Activated CD8-positive, alpha-beta memory T cell treated with anti-CD3 and anti-CD28 coated beads, Interleukin-2, amount 50 U/mL, for 48 hours (primary cell): ENCODE data around the gene UPK3BL1.
A peak's percentile ranks its signal among the peaks of the same experiment; 100 is the strongest.
"Not testable (repeated sequence)": the region's sequence is repeated elsewhere in the genome, so short reads cannot be mapped to it uniquely, and the experiment has no call there.

Experiments
- DNase-seq: peaks from one replicate; pipeline ENCODE4 v3.0.0-alpha.2; 2020

Gene UPK3BL1

DNA sequence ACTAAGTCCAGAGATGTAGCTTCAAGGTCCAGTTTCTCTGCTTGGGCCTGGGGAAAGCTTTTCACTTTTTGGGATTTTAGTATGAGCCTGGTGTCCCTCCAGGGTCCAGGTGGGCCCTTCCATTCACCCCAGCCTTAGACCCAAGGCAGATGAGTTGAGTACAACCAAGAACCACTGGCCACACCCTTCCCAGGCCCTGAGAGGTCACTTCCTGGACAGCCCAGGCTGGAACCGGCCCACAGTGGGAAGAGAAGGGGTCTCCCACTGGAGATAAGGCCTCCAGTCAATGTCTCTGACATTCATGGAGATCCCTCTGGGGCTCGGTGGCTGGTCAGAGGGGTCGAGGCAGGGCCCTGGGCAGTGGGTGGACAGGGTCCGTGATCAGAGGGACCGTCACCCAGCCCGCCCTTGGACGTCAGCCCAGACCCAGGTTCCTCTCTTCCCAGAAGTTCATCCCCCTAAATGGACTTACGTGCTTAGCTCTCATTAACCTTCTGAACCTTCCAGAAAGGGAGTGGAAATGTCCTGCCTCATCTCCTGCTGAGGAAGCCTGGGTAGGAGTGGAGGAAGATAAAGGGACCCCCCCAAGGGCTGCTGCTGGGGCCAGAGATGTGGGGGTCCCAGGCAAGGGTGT is 15.2 kb downstream of the UPK3BL1 start:
- not testable (repeated sequence) for DNase-seq

DNA sequence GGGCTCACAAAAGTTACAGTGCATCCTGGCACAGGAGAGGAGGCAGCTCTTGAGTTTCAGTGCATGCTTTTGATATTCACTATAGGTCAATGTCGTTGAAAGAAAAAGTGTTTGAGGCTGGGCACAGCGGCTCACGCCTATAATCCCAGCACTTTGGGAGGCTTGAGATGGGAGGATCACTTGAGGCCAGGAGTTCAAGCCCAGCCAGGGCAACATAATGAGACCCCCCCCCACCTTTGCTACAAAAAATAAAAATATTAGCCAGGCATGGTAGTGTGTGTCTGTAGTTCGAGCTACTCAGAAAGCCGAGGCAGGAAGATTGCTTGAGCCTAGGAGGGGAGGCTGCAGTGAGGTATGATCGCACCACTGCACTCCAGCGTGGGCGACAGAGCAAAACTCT is 24.5 kb downstream of the UPK3BL1 start:
- not testable (repeated sequence) for DNase-seq

DNA sequence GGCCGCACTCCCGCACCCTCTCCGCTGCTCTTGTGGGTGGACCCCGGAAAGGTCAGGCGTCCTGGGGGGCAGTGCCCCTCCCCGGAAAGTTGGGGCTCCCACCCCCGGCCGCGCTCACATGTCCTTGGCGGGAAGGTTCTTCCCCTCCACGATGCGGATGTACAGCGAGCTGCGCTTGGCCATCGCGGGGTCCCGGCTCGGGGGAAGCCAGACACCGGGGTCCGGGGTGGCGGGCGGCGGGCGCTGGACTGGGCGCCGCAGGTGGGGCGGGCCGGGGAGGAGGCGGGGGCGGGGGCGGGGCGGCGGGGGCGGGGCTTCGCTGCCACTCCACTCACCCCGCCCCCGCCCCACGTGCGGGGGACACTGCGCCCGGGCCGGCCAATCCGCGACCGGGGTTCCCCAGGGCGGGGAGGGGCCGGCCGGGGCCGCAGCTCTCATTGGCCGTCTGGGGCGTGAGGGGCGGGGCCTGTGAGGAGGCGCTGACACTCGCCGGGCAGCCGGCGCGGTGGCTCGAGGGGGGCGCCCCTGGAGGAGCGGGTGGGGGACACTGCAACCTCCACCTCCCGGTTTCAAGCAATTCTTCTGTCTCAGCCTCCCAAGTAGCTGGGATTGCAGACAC is 26.0 kb downstream of the UPK3BL1 start, which contains the start of gene RASA4:
TSS of gene RASA4 (minus strand) at position 250 of the 619 bp plus-strand sequence. CDS start at position 183, 67 bp downstream.
- DNase-seq: peak; percentile 80

- DNase-seq: not testable (repeated sequence)
Measured at GRCh38 chr7:102615930-102616329, 26.7 kb downstream of the UPK3BL1 start.

GRCh38 chr7:102614873-102615272 is 27.7 kb downstream of the UPK3BL1 start:
- DNase-seq: not testable (repeated sequence)

DNA sequence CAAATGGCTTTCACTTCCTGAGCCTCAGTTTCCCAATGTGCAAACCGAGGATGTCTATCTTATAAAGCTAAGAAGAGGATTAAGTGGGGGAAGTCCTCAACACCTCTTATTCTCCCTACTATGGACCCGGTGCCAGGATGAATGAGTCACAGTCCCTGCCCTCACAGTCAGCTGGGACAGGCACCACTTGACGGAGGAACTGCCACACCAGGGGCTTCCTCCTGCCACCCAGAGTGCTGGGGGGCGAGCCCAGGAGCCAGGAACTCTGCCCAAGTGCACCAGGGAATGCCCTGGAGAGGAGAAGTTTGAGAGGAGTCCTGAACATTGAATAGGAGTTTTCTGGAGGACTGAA is 28.3 kb downstream of the UPK3BL1 start:
- DNase-seq: not testable (repeated sequence)

DNA sequence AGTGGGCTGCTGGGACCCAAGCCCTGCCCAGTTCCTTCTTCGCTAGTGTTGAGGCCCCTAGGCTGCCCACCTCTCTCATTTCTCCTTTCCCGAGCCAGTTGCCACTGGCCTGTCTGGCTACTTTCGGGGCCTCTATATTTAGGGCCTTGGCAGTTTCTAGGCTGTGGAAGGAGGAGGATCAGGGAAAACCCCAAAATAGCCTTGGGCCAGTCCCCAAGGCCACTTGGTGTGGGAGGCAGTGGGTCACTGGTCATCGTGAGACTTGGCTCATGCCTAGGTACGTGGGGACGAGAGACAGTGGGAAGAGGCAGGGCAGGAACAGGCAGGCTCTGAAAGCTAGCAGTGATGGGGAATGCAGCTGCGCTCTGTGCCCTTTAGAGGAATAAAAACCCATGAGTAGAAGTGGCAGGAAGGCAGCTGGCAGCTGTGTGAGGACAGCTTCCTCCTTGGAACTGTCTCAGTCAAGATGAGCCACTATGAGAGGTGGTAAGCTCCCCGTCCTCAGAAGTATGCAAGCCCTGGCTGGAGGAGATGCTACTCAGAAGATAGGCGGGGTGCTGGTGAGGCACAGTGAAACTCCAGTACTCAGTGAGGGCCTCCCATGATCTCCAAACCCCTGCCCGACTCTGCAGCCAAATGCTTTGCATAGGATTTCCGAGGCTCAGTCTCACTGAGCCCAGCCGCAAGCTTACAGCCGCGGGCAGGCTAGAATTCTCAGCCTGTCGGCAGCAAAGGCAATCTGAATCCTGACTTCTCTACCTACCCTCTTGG is 28.8 kb downstream of the UPK3BL1 start:
- peak; percentile 50 for DNase-seq

- DNase-seq: peak; percentile 58
Measured at GRCh38 chr7:102611675-102612325, 30.8 kb downstream of the UPK3BL1 start.

GRCh38 chr7:102611013-102611674 is 31.4 kb downstream of the UPK3BL1 start:
- DNase-seq: not testable (repeated sequence)

- DNase-seq: peak; percentile 53
Measured at GRCh38 chr7:102610441-102610840, 32.1 kb downstream of the UPK3BL1 start.

DNA sequence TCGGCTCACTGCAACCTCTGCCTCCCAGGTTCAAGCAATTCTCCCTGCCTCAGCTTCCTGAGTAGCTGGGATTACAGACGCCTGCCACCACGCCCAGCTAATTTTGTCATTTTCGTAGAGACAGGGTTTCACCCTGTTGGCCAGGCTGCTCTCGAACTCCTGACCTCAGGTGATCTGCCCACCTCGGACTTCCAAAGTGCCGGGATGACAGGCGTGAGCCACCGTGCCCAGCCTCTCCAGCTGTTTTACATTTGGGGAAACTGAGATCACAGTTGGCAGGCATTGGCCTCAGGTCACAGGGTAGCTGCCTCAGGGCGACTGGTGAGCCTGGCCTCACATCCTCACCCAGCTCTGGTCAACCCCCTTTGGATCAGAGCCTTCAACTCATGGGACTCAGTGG is 32.9 kb downstream of the UPK3BL1 start:
- peak; percentile 45 for DNase-seq

- not testable (repeated sequence) for DNase-seq
Measured at GRCh38 chr7:102606848-102607247, 35.7 kb downstream of the UPK3BL1 start.

DNA sequence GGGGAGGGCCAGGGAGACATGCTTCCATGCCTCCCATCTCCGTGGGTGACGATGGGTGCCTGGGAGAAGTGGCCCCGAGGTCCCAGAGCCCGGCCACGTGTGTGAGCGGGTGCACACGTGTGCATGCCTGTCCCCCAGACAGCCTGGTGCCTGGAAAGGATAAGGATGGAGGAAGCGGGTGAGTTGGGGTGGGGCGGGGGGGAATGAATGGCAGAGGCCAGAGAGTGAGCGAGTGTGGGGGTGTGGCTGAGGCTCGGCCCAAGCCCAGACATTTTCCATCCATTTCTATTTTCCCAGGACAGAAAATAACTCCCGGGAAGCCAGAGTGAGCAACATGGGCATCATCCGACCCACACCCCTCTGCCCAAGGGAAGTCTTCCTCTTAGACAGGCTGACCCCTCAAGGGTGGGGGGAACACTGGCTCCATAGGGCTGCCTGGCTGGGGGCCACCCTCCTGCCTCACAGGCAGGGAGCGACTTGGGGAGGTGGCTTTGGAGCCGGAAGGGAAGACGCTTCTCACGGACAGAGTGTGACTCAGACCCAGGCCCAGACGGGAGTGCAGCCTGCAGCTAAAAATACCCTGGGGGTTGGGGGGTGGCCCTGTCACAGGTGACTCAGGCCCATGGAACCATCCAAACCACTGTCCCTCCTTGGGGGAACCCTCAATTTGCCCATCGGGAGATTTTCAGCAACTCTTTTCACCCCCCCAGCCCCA is 38.0 kb downstream of the UPK3BL1 start:
- not testable (repeated sequence) for DNase-seq

DNA sequence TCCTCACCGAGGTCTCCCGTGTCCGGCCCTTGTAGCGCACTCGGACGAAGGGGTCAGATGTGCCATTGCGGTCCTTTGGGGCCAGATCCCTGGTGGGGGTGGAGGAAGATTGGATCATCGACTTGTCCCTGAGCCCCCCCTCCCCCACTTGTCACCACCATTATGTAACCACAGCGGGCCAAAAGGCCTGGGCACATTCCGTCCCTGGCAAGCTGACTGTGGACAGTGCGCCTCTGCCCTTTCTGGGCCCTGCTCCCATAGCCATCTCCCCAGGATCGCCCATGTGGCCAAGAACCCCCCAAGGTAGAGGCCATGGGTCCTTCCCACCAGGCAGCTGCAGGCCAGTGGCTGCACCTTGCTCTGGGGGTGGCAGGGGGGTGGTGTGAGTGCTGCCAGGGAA is 40.3 kb downstream of the UPK3BL1 start:
- not testable (repeated sequence) for DNase-seq

DNA sequence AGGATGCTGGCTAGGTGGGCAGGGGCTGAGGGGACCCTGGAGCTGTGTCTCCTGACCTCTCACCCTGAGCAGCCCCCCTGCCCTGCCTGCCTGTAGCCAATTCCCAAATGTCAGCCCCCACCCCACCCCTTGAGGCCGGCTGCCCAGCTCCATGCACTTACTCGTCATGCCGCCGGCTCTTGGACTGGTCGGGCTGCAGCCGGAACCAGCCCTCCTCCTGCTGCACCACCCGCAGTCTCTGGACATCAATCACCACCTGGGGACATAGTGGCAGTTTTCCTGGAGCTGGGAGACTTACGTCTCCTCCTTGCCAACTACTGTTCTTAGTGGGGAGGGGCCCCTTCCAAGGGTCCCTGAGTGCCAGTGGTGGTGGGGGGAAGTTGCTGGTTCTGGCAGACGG is 42.9 kb downstream of the UPK3BL1 start:
- DNase-seq: not testable (repeated sequence)

DNA sequence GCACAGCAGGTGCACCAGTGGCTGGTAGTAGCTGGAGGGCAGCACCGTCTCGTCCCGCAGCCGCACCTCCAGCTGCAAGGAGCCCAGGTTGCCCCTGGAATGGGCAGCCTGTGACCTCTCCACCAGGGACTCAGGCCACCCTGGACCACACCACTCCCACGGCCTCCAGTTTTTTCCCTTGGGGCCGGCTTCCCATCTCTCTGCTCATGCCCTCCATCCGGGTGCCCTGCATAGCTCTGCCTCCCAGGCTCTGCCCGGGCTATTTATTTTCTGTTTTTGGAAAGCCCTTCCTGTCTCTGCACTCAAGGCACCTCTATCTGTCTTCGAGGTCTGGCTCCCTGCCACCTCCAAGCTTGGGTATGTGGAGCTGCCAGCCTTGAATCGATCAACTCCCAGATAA is 46.6 kb downstream of the UPK3BL1 start:
- DNase-seq: not testable (repeated sequence)

GRCh38 chr7:102593637-102594334 is 48.8 kb downstream of the UPK3BL1 start:
- not testable (repeated sequence) for DNase-seq

DNA sequence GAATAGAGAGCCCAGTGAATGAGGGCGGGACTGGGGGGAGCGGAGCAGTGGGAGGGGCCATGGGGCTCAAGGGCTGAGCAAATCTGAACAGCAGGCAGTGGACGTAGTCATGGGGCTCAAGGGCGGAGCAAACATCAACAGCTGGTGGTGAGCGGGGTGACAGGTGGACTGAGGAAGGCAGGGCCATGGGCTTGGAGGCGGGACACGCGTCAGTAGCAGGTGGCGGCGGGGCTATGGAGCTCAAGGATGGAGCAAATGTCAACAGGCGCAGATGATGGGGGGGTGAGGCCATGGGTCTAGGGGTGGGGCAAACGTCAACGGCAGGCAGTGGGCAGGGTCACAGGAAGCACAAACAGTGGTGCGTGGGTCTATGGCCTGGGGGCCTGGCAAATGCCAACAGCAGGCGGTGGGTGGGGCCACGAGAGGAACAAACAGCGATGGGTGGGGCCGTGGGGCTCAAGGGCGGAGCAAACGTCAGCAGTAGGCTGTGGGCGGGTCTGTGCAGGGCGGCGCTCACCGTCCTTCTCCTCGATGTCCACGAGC is 50.0 kb downstream of the UPK3BL1 start:
- not testable (repeated sequence) for DNase-seq

DNA sequence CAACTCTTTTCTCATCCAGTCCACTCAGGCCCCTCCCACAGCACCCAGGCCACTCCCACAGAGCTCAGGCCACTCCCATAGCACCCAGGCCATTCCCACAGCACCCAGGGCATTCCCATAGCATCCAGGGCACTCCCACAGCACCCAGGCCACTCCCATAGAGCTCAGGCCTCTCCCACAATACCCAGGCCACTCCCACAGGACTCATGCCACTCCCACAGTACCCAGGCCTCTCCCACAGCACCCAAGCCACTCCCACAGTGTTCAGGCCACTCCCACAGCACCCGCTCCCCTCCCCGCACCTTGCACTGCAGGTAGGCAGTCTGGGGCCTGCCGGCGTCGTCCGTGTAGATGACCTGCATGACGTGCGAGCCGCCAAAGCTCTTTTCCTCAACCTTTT is 52.7 kb downstream of the UPK3BL1 start:
- not testable (repeated sequence) for DNase-seq
